Common myeloid progenitor, CD34-positive (primary cell): ENCODE results near the gene RB1.

Source experiments
- CTCF ChIA-PET: fragments of 350-600 bp; sonication (Branson Sonifier 250); formaldehyde crosslinking; loops from one replicate; lab custom pipeline; 2021; ENCODE audit warnings: antibody characterized with exemption; lab: Charles Lee
- POLR2A ChIA-PET: fragments of 350-600 bp; sonication (Branson Sonifier 250); formaldehyde crosslinking; loops from one replicate; lab custom pipeline; 2021; ENCODE audit warnings: antibody characterized with exemption; lab: Charles Lee
- DNase-seq, 3 donors: peaks; one replicate each; pipeline versions ENCODE4 v3.0.0 to v3.0.0-alpha.2; 2013
- H3K27ac ChIP-seq, 2 experiments: 1 replicate in 1 of 2; 2 replicates in 1 of 2; pipeline ENCODE4 v1.7.0; 2013; ENCODE audit warnings: inconsistent platforms in 2 of 2, low read length in 2 of 2, mild to moderate bottlenecking in 2 of 2, low read depth in 1 of 2, moderate library complexity in 1 of 2; ENCODE audit not compliant: severe bottlenecking in 2 of 2, insufficient read depth in 1 of 2, poor library complexity in 1 of 2
- H3K27me3 ChIP-seq, 5 experiments: replicated peaks in 2 of 5; 1 replicate in 3 of 5; 2 replicates in 2 of 5; pipeline versions ENCODE4 v1.6.1 to v1.7.0; 2013; ENCODE audit warnings: low read length in 4 of 5, mild to moderate bottlenecking in 2 of 5, moderate library complexity in 2 of 5, inconsistent platforms in 1 of 5; ENCODE audit not compliant: insufficient read depth in 5 of 5, control insufficient read depth in 4 of 5
- H3K36me3 ChIP-seq, 4 experiments: 1 replicate in 2 of 4; 2 replicates in 2 of 4; pipeline versions ENCODE4 v1.6.1 to v1.7.0; 2013; ENCODE audit warnings: low read length in 3 of 4, control low read depth in 1 of 4, mild to moderate bottlenecking in 1 of 4; ENCODE audit not compliant: control insufficient read depth in 4 of 4, insufficient read depth in 4 of 4
- H3K4me1 ChIP-seq, 4 experiments: 1 replicate in 3 of 4; 2 replicates in 1 of 4; pipeline versions ENCODE4 v1.6.1 to v1.7.1; 2013; ENCODE audit warnings: low read length in 3 of 4, mild to moderate bottlenecking in 3 of 4, control low read depth in 1 of 4, inconsistent platforms in 1 of 4, moderate library complexity in 1 of 4; ENCODE audit not compliant: control insufficient read depth in 4 of 4, insufficient read depth in 4 of 4; ENCODE audit errors: control extremely low read depth in 1 of 4
- H3K4me3 ChIP-seq, 7 experiments: 1 replicate in 4 of 7; 2 replicates in 3 of 7; pipeline versions ENCODE4 v1.5.1 to v1.7.0; 2013; ENCODE audit warnings: mild to moderate bottlenecking in 7 of 7, low read length in 6 of 7, moderate library complexity in 6 of 7, inconsistent platforms in 2 of 7, low read depth in 2 of 7, control low read depth in 1 of 7; ENCODE audit not compliant: insufficient read depth in 4 of 7, control insufficient read depth in 1 of 7; ENCODE audit errors: extremely low read depth in 1 of 7
- H3K9me3 ChIP-seq, 5 experiments: 1 replicate in 4 of 5; 2 replicates in 1 of 5; pipeline versions ENCODE4 v1.6.1 to v1.7.1; 2013; ENCODE audit warnings: low read length in 4 of 5, mild to moderate bottlenecking in 2 of 5, inconsistent platforms in 1 of 5, low read depth in 1 of 5, moderate library complexity in 1 of 5; ENCODE audit not compliant: control insufficient read depth in 4 of 5, insufficient read depth in 2 of 5; ENCODE audit errors: control extremely low read depth in 1 of 5
- WGBS: methylation state at CpG from one replicate; pipeline ENCODE4 v1.1.5; 2013; ENCODE audit not compliant: insufficient coverage; 5-methylcytosine and 5-hydroxymethylcytosine counted together

RB1 gene

GRCh38 chr13:48431431-48431830 is 127.9 kb downstream of the RB1 start:
- no CpG with 5 or more reads among the region's 5 CpGs for whole genome bisulfite sequencing
- Histone ChIP-seq H3K4me3 (peak overlapping the region in 1 of 7 experiments; percentile 43), H3K4me1 (peaks cover 10 to 24% (median 15%) of the 10 kb centered on the region in 4 experiments), H3K36me3 (peaks cover 0 to 5% (median 1%) of the 10 kb centered on the region in 4 experiments), H3K9me3 (peaks cover 0 to 2% (median 0%) of the 10 kb centered on the region in 5 experiments), H3K27me3 (no peaks in the 10 kb centered on the region), H3K27ac (peak overlapping the region; percentile 64 to 84)
- ChIA-PET POLR2A (interaction anchor here (0.6 to 1.1 kb wide), 2 partner anchors 23 to 74 kb away, joined by 3 to 5 read pairs; no protein-coding TSS in a partner anchor), CTCF (no interaction called here)
- DNase-seq, result peak; percentile 32 to 85 (median 74)

- Histone ChIP-seq H3K4me1 (peaks cover 10 to 31% (median 18%) of the 10 kb centered on the region in 4 experiments), H3K36me3 (peaks cover 0 to 5% (median 0%) of the 10 kb centered on the region in 4 experiments), H3K27me3 (no peaks in the 10 kb centered on the region), H3K4me3 (peak overlapping the region in 1 of 7 experiments; percentile 43), H3K9me3 (no peaks in the 10 kb centered on the region), H3K27ac (peak overlapping the region; percentile 64 to 84)
- 26% methylated on average over 2 of the region's 2 CpGs for WGBS
- ChIA-PET POLR2A (interaction anchor here (0.6 to 1.1 kb wide), 2 partner anchors 73 to 978 kb away, joined by 3 to 5 read pairs; no protein-coding TSS in a partner anchor), CTCF (no interaction called here)
- DNase-seq, result peak in 1 of 3 donors; percentile 28
Measured at GRCh38 chr13:48431987-48432615, 128.6 kb downstream of the RB1 start.

GRCh38 chr13:48434200-48434599 is 130.6 kb downstream of the RB1 start:
- H3K4me1 ChIP-seq, result peaks cover 10 to 37% (median 17%) of the 10 kb centered on the region in 4 experiments
- POLR2A ChIA-PET, result no interaction called here
- H3K36me3 ChIP-seq, result peaks cover 0 to 8% (median 0%) of the 10 kb centered on the region in 4 experiments
- H3K27ac ChIP-seq, result no peak overlapping the region
- no peaks in the 10 kb centered on the region for H3K27me3 ChIP-seq
- no peaks in the 10 kb centered on the region for H3K9me3 ChIP-seq
- CTCF ChIA-PET, result interaction anchor here (1.8 kb wide), 1 partner anchor 33 kb away, joined by 4 read pairs; no protein-coding TSS in a partner anchor
- WGBS, result 100% methylated on average over 1 of the region's 3 CpGs
- H3K4me3 ChIP-seq, result no peak overlapping the region
- no peak for DNase-seq

DNA sequence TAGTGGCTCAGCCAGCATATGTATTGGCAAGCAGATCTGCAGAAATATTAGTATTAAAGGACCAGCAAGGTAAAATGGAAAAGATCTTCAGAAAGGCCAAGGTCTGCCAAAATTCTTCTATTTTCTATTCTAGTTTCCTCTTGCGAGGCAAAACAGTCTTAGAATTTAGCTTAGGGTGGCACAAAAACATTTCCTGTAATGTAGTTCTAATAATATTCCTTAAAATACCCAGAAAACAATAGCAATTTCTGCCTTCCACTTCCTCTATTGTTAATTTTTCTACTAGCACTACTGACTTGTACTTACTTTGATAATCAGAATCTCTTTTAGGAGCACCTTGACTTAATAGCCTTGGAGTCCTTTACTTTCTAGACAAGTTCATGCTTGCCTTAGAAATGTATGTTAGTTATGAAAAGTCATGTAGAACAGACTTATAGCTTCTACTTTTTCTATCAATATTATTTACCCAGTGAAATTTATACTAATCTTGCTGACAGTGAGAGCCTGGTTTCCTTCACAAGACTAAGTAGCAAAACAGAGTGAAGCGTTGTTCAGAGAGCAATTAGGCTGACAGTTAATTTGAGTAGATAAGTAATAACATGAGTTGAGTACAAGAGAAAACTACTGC is 133.2 kb downstream of the RB1 start:
- Histone ChIP-seq H3K4me1 (peaks cover 7 to 28% (median 14%) of the 10 kb centered on the region in 4 experiments), H3K36me3 (peaks cover 0 to 11% (median 0%) of the 10 kb centered on the region in 4 experiments), H3K9me3 (no peaks in the 10 kb centered on the region), H3K27ac (no peak overlapping the region), H3K4me3 (peak overlapping the region in 1 of 7 experiments; percentile 8), H3K27me3 (no peaks in the 10 kb centered on the region)
- ChIA-PET CTCF (no interaction called here), POLR2A (interaction anchor here (0.6 kb wide), 1 partner anchor 26 kb away, joined by 7 read pairs; no protein-coding TSS in a partner anchor)
- no peak for DNase-seq
- WGBS, result no CpG with 5 or more reads among the region's 2 CpGs

GRCh38 chr13:48437371-48437770 is 133.8 kb downstream of the RB1 start:
- Histone ChIP-seq H3K4me1 (peaks cover 1 to 22% (median 8%) of the 10 kb centered on the region in 4 experiments), H3K36me3 (peaks cover 0 to 11% (median 0%) of the 10 kb centered on the region in 4 experiments), H3K9me3 (no peaks in the 10 kb centered on the region), H3K27ac (no peak overlapping the region), H3K27me3 (no peaks in the 10 kb centered on the region), H3K4me3 (no peak overlapping the region)
- CTCF ChIA-PET, result no interaction called here
- POLR2A ChIA-PET, result no interaction called here
- 68% methylated on average over 3 of the region's 3 CpGs for WGBS
- no peak for DNase-seq

DNA sequence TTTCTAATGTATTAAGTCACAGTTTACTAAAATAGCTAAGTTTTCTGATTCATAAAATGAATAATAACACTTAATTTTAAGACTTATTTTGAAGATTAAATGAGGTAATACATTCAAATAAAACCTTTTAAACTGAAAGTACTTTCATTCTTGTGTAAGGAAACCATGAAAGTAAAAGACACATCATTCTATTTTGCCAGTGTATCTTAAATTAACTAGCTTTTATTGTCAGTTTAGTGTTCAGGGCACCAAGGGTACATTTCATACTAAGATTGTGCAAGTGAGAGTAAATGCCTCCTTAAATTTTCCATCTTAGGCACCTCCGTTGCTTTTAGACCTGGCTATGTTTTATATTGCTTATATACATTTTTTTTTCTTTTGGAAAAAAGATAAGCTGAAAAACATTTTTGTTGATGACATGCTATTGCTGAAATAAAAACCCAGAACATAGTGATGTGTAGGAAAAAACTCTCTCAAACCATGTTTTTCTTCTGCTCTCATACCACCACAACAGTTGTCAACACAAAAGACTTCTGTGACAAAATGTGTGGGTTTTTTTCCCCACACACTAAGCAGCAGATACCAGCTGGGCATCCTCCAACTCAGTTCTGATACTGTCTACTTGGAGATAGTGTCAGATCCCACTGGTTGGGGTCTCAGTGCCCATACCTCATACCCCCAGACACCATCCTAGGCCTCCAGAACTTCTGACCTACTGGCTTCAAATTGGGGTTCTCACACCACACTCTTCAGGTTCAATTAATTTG is 140.1 kb downstream of the RB1 start:
- ChIA-PET POLR2A (no interaction called here), CTCF (interaction anchor here (0.9 to 1.9 kb wide), 4 partner anchors 18 to 49 kb away, joined by 3 to 5 read pairs (median 4); no protein-coding TSS in a partner anchor)
- no peaks in the 10 kb centered on the region for H3K27me3 ChIP-seq
- no peak overlapping the region for H3K27ac ChIP-seq
- peak in 1 of 3 donors; percentile 17 for DNase-seq
- WGBS, result no CpG with 5 or more reads among the region's 1 CpG
- peaks cover 0 to 9% (median under 1%) of the 10 kb centered on the region in 4 experiments for H3K36me3 ChIP-seq
- peaks cover 1 to 14% (median 9%) of the 10 kb centered on the region in 4 experiments for H3K4me1 ChIP-seq
- H3K4me3 ChIP-seq, result no peak overlapping the region
- H3K9me3 ChIP-seq, result no peaks in the 10 kb centered on the region
